HL-60 (cell line): ENCODE results near the gene PSRC1.

Experiments used
- DNase-seq, 2 experiments: peaks; one replicate each; pipeline ENCODE4 v3.0.0-alpha.2; 2010 to 2020; ENCODE audit warnings: low read depth in 1 of 2, low spot score in 1 of 2
- H3K27ac ChIP-seq: fragments of 250-450 bp; sonication (Bioruptor Pico); replicated peaks from 2 replicates; pipeline ENCODE4 v1.5.1; 2020; ENCODE audit warnings: mild to moderate bottlenecking, moderate library complexity
- H3K27me3 ChIP-seq: fragments of 250-450 bp; sonication (Bioruptor Pico); 2 replicates; pipeline ENCODE4 v1.5.1; 2021; ENCODE audit warnings: mild to moderate bottlenecking, moderate library complexity; ENCODE audit not compliant: insufficient read depth, poor library complexity, severe bottlenecking
- H3K4me3 ChIP-seq: replicated peaks from 2 replicates; pipeline ENCODE4 v1.5.1; 2011; ENCODE audit warnings: mild to moderate bottlenecking, control low read depth, low read length; ENCODE audit not compliant: insufficient read depth
- GABPA ChIP-seq: IDR thresholded peaks from 2 replicates; pipeline ENCODE4 v1.6.1; 2012; ENCODE audit warnings: low read depth
- POLR2AphosphoS5 ChIP-seq: IDR thresholded peaks from 2 replicates; pipeline ENCODE4 v1.6.1; 2012; ENCODE audit warnings: low read depth
- SPI1 ChIP-seq: IDR thresholded peaks from 2 replicates; pipeline ENCODE4 v1.6.1; 2012; ENCODE audit warnings: low read depth, mild to moderate bottlenecking, borderline replicate concordance
- TF ChIP-seq, protein P1 (sequence below): IDR thresholded peaks from one replicate; pipeline ENCODE4 v1.5.1; 2011; ENCODE audit warnings: low read length, control low read depth, inconsistent platforms; ENCODE audit not compliant: insufficient read depth
- TF ChIP-seq, protein P2 (sequence below): IDR thresholded peaks from 2 replicates; pipeline ENCODE4 v1.6.1; 2012; ENCODE audit warnings: low read depth; ENCODE audit not compliant: insufficient replicate concordance

The PSRC1 gene

DNA sequence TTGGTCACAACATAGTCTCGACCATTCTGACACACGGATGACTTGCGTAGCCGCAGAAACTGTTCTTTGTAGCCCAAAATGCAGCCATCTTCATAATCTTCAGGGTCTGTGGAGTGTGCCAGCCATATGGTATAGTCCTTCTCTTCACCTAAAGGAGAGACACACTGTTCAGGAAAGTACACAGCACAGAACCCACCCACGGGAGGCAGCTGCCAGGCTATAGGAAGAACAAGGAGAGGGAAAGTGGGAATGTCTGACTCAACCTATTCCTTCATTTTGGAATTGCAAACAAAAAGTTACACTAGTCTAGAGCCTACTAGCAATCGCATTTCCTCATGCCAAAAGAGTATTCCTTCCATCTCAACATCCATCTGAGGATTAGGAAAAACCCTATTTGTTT lies 40.0 kb upstream of the PSRC1 start:
- Histone ChIP-seq H3K27me3 (peaks cover 2% of the 10 kb centered on the region), H3K4me3 (no peak overlapping the region), H3K27ac (no peak overlapping the region)
- no peak for DNase-seq
- TF ChIP-seq SPI1 (no peak), GABPA (no peak)
- TF ChIP-seq, protein P1, sequence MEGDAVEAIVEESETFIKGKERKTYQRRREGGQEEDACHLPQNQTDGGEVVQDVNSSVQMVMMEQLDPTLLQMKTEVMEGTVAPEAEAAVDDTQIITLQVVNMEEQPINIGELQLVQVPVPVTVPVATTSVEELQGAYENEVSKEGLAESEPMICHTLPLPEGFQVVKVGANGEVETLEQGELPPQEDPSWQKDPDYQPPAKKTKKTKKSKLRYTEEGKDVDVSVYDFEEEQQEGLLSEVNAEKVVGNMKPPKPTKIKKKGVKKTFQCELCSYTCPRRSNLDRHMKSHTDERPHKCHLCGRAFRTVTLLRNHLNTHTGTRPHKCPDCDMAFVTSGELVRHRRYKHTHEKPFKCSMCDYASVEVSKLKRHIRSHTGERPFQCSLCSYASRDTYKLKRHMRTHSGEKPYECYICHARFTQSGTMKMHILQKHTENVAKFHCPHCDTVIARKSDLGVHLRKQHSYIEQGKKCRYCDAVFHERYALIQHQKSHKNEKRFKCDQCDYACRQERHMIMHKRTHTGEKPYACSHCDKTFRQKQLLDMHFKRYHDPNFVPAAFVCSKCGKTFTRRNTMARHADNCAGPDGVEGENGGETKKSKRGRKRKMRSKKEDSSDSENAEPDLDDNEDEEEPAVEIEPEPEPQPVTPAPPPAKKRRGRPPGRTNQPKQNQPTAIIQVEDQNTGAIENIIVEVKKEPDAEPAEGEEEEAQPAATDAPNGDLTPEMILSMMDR: no peak

DNA sequence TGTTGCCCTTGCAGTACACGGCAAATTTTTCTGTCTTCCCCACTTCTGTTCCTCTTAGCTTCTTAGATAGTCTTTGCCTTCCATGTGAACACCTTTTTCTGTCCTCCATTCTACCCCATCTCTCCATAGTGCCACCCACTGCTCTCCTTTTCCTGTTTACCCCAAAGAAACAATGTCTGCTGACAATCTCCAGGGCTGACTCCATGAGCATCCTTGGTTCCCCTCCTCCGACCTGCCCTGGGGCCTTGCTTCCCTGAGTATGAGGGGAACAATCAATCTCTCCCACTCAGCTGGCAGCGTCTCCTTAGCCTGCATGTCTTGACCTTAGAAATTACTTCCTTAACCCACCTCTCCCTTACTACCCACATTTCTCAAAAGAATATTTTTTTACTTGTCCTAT lies 36.2 kb upstream of the PSRC1 start:
- Histone ChIP-seq H3K27me3 (peaks cover 2% of the 10 kb centered on the region), H3K27ac (no peak overlapping the region), H3K4me3 (no peak overlapping the region)
- no peak for DNase-seq
- TF ChIP-seq, protein P2, sequence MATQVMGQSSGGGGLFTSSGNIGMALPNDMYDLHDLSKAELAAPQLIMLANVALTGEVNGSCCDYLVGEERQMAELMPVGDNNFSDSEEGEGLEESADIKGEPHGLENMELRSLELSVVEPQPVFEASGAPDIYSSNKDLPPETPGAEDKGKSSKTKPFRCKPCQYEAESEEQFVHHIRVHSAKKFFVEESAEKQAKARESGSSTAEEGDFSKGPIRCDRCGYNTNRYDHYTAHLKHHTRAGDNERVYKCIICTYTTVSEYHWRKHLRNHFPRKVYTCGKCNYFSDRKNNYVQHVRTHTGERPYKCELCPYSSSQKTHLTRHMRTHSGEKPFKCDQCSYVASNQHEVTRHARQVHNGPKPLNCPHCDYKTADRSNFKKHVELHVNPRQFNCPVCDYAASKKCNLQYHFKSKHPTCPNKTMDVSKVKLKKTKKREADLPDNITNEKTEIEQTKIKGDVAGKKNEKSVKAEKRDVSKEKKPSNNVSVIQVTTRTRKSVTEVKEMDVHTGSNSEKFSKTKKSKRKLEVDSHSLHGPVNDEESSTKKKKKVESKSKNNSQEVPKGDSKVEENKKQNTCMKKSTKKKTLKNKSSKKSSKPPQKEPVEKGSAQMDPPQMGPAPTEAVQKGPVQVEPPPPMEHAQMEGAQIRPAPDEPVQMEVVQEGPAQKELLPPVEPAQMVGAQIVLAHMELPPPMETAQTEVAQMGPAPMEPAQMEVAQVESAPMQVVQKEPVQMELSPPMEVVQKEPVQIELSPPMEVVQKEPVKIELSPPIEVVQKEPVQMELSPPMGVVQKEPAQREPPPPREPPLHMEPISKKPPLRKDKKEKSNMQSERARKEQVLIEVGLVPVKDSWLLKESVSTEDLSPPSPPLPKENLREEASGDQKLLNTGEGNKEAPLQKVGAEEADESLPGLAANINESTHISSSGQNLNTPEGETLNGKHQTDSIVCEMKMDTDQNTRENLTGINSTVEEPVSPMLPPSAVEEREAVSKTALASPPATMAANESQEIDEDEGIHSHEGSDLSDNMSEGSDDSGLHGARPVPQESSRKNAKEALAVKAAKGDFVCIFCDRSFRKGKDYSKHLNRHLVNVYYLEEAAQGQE: no peak
- TF ChIP-seq POLR2AphosphoS5 (no peak), GABPA (no peak)
- TF ChIP-seq, protein P1: no peak

DNA sequence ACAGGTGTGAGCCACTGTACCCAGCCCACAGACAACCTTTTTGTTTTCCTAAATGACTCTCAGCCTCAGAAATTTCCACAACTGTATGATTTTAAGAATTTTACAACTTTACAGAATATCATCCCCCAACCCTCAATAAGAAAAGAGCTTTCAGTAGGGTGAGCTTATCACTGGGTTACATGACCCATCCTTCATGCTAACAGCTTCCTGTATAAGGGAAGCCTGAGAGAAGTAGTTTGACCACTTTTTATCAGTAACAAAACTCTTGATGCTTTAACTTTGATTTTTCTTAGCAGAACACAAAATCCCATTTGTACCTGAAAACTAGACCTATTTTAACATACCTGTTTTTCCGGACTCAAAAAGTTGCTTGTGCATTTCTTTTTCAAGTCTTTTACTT lies 33.6 kb upstream of the PSRC1 start:
- no peak overlapping the region for H3K27ac ChIP-seq
- DNase-seq: no peak
- TF ChIP-seq POLR2AphosphoS5 (no peak), SPI1 (no peak), GABPA (no peak)
- TF ChIP-seq, protein P2: no peak
- TF ChIP-seq, protein P1: no peak
- peaks cover 2% of the 10 kb centered on the region for H3K27me3 ChIP-seq
- H3K4me3 ChIP-seq: no peak overlapping the region

DNA sequence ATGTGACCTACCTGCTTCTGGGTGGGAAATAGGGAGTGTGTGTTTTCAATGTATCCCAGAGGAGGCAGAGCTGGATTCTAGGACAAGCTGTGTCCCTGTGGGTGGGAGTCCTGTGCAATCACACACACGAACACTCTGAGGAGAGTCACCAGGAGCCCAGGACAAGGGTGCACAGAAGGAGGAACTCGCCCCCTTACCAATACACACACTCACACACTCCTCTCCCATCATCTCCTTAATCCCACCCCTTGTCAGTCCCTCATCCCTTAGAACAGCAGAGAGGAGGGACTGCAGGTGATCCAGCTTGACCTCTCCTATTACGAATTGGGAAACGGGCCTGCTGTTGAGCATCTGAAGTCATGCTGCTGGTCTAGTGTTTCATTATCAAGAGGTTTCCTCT lies 32.3 kb upstream of the PSRC1 start:
- TF ChIP-seq SPI1 (no peak), POLR2AphosphoS5 (no peak), GABPA (no peak)
- TF ChIP-seq, protein P1: no peak
- TF ChIP-seq, protein P2: no peak
- Histone ChIP-seq H3K27me3 (peaks cover 2% of the 10 kb centered on the region), H3K4me3 (no peak overlapping the region), H3K27ac (no peak overlapping the region)
- no peak for DNase-seq
